Neural progenitor cell (in vitro differentiated cells): ENCODE results near the gene GALNTL6.

Source experiments
- EZH2 ChIP-seq: fragments of 200-600 bp; sonication (generic); IDR thresholded peaks from 2 replicates; pipeline ENCODE4 v1.6.1; 2017; ENCODE audit warnings: antibody characterized with exemption, mild to moderate bottlenecking, moderate library complexity
- EZH2phosphoT487 ChIP-seq: fragments of 200-600 bp; sonication (generic); IDR thresholded peaks from 2 replicates; pipeline ENCODE4 v1.6.1; 2017; ENCODE audit warnings: antibody characterized with exemption
- TF ChIP-seq, protein P1 (sequence below): fragments of 200-600 bp; sonication (generic); IDR thresholded peaks from 2 replicates; pipeline ENCODE4 v1.5.1; 2017; ENCODE audit warnings: antibody characterized with exemption, mild to moderate bottlenecking

DNA sequence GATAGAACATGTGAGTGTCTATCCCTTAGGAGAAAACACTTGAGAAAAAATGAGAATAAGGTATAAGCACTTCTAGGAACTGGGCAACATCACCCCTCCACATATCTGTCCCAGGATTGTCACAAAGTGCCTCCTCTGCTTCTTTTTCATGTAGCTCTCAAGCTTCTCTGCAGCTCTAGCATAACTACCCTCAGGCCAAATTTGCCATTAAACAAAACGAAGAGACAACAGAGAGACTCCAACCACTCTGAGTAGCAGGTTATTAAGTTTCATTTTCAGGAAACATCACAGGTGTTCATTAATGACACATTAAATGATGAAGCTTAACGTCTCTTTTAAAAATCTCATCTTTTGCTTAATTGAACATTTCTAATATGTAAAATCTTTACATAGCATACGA is 580.0 kb downstream of the GALNTL6 start:
- TF ChIP-seq EZH2, result no peak
- TF ChIP-seq, protein P1, sequence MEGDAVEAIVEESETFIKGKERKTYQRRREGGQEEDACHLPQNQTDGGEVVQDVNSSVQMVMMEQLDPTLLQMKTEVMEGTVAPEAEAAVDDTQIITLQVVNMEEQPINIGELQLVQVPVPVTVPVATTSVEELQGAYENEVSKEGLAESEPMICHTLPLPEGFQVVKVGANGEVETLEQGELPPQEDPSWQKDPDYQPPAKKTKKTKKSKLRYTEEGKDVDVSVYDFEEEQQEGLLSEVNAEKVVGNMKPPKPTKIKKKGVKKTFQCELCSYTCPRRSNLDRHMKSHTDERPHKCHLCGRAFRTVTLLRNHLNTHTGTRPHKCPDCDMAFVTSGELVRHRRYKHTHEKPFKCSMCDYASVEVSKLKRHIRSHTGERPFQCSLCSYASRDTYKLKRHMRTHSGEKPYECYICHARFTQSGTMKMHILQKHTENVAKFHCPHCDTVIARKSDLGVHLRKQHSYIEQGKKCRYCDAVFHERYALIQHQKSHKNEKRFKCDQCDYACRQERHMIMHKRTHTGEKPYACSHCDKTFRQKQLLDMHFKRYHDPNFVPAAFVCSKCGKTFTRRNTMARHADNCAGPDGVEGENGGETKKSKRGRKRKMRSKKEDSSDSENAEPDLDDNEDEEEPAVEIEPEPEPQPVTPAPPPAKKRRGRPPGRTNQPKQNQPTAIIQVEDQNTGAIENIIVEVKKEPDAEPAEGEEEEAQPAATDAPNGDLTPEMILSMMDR, result no peak
- TF ChIP-seq EZH2phosphoT487, result no peak
